GM18951 (cell line): ENCODE measurements around the gene ATG9A.

Experiments
- POLR2A ChIP-seq: IDR thresholded peaks from 4 replicates; pipeline ENCODE4 v1.6.1; 2011; ENCODE audit warnings: mild to moderate bottlenecking; ENCODE audit not compliant: insufficient read length, insufficient read depth; ENCODE audit errors: extremely low read depth
- in situ Hi-C: fragments of 300-500 bp; cut with MboI; formaldehyde crosslinking; loops from one replicate; pipeline ENCODE4 v1.12.0; 2022; ENCODE audit warnings: low sequenced_read_pairs, mixed read lengths, inconsistent platforms; ENCODE audit not compliant: unreplicated experiment

The ATG9A gene

GRCh38 chr2:219176818-219177551 is 52.5 kb downstream of the ATG9A start, which contains the start of gene CNPPD1:
TSS of gene CNPPD1 (minus strand) at chr2:219176925. CDS start at chr2:219176828, 97 bp downstream.
- in situ Hi-C loops, result no loop called here
- peak; percentile 87 for TF ChIP-seq POLR2A

- TF ChIP-seq POLR2A, result no peak
- in situ Hi-C loops, result no loop called here
These were observed 53.3 kb downstream of the ATG9A start for GRCh38 chr2:219175928-219176817.

- no peak for TF ChIP-seq POLR2A
These were observed 54.0 kb downstream of the ATG9A start for GRCh38 chr2:219175486-219175885.

GRCh38 chr2:219174801-219175200 is 54.6 kb downstream of the ATG9A start:
- in situ Hi-C loops, result no loop called here
- no peak for TF ChIP-seq POLR2A

More at GRCh38 chr2:219175486-219175885, 54.0 kb downstream of the ATG9A start:
- in situ Hi-C loops, result no loop called here

- no peak for TF ChIP-seq POLR2A
- in situ Hi-C loops, result no loop called here
These were observed 55.3 kb downstream of the ATG9A start for GRCh38 chr2:219174146-219174545.

- in situ Hi-C loops, result no loop called here
- no peak for TF ChIP-seq POLR2A
These were observed 56.3 kb downstream of the ATG9A start for GRCh38 chr2:219173176-219173575.

- in situ Hi-C loops, result no loop called here
- TF ChIP-seq POLR2A, result no peak
These were observed 56.9 kb downstream of the ATG9A start for GRCh38 chr2:219172231-219173154.

GRCh38 chr2:219171231-219171651 is 58.2 kb downstream of the ATG9A start:
- no peak for TF ChIP-seq POLR2A
- in situ Hi-C loops, result no loop called here

- in situ Hi-C loops, result no loop called here
- no peak for TF ChIP-seq POLR2A
These were observed 59.3 kb downstream of the ATG9A start, which contains the start of gene SLC23A3 for GRCh38 chr2:219169930-219170654. TSS of gene SLC23A3 (minus strand) at chr2:219170029. CDS start at chr2:219169984, 45 bp downstream.
